NB4 (cell line): Measurements from ENCODE around the gene TNFRSF11A.
A peak's percentile ranks its signal among the peaks of the same experiment; 100 is the strongest.

ENCODE experiments used
- DNase-seq: peaks from one replicate; pipeline ENCODE4 v3.0.0; 2010; ENCODE audit warnings: low read depth
- H3K4me3 ChIP-seq: one replicate; pipeline ENCODE4 v1.5.1; 2011; ENCODE audit warnings: mild to moderate bottlenecking, low read depth, low read length, moderate library complexity
- CTCF ChIP-seq: IDR thresholded peaks from one replicate; pipeline ENCODE4 v1.5.1; 2012; ENCODE audit warnings: low read depth, low read length
- MYC ChIP-seq: IDR thresholded peaks from 2 replicates; pipeline ENCODE4 v1.6.1; 2011; ENCODE audit warnings: low read depth, low read length
- POLR2A ChIP-seq: IDR thresholded peaks from 2 replicates; pipeline ENCODE4 v1.6.1; 2011; ENCODE audit warnings: mild to moderate bottlenecking; ENCODE audit not compliant: insufficient read length; ENCODE audit errors: extremely low read depth
- TF ChIP-seq, protein P1 (sequence below): IDR thresholded peaks from 2 replicates; pipeline ENCODE4 v1.6.1; 2011; ENCODE audit warnings: low read depth, low read length

TNFRSF11A gene

GRCh38 chr18:62312851-62313250 is 12.3 kb upstream of the TNFRSF11A start:
- no peak for DNase-seq
- H3K4me3 ChIP-seq: no peak overlapping the region
- TF ChIP-seq CTCF: no peak
- no peak for TF ChIP-seq POLR2A
- no peak for TF ChIP-seq MYC
- TF ChIP-seq, protein P1, sequence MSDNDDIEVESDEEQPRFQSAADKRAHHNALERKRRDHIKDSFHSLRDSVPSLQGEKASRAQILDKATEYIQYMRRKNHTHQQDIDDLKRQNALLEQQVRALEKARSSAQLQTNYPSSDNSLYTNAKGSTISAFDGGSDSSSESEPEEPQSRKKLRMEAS: no peak

GRCh38 chr18:62318228-62319180 is 6.6 kb upstream of the TNFRSF11A start:
- no peak for DNase-seq
- no peak for TF ChIP-seq POLR2A
- H3K4me3 ChIP-seq: no peak overlapping the region

DNA sequence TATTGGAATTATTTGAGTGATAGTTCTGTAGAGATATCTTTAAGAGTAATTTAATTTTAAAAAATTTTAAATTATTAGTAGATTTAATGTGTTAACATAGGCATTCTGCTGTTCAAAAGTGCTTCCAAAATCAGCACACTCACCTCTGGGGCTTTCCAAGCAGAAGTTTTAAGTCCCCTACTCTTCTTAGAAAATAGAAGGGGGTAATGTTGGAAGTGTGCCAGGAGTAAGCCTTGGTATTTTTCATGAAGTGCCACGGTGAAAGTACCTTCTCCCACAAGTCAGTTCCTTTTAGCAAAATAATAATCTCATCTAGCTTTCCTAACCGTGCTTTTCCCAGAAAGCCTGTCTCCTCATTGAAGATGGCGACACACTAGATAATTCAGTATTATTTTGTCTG is 3.9 kb upstream of the TNFRSF11A start:
- H3K4me3 ChIP-seq: no peak overlapping the region
- TF ChIP-seq POLR2A (no peak), CTCF (no peak), MYC (no peak)
- TF ChIP-seq, protein P1: no peak
- DNase-seq: no peak

GRCh38 chr18:62323483-62324180 is 1.5 kb upstream of the TNFRSF11A start:
- no peak for DNase-seq
- TF ChIP-seq, protein P1: no peak
- TF ChIP-seq CTCF (no peak), POLR2A (no peak), MYC (no peak)
- peak overlapping the region; percentile 27 for H3K4me3 ChIP-seq

- H3K4me3 ChIP-seq: peak overlapping the region; percentile 27
- no peak for TF ChIP-seq CTCF
- no peak for TF ChIP-seq POLR2A
- TF ChIP-seq MYC: no peak
- TF ChIP-seq, protein P1: no peak
- DNase-seq: peak; percentile 68
Observed at GRCh38 chr18:62324181-62324828, 805 bp upstream of the TNFRSF11A start.
